ENCODE results near the gene ATP5MG. TPM values are rescaled to one million over a fixed set of nuclear protein-coding genes. Genes with fewer than 3 reads are reported as not detected.

Gene ATP5MG
- total RNA-seq, 2 donors from 2014 or later, result 214 to 283 TPM

DNA sequence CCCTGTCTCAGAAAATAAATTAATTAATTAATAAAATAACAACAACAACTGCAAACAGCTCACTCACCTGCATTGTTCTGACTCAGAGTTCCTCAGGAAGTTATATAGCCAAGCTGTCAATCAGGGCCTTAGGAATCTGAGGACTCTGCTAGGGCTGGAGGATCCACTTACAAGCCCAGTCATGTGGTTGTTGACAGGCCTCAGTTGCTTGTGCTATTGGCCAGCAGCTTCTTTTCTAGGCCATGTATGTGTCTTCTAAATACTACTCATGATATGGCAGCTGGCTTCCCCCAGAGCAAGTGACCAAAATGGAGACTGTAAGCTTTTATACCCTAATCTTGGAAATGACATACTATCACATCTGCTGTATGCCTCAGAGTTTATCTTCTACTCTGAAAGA is 20.8 kb upstream of the ATP5MG start:
- Histone ChIP-seq H3K4me3 (ENCODE audit: low read length) (no peak overlapping the region), H3K27me3 (ENCODE audit: control insufficient read depth, insufficient read depth, low read length, poor library complexity, severe bottlenecking) (no peaks in the 10 kb centered on the region), H3K9me3 (ENCODE audit: control insufficient read depth, low read length) (no peaks in the 10 kb centered on the region), H3K36me3 (ENCODE audit: control insufficient read depth, insufficient read depth, low read length) (peaks cover 68% of the 10 kb centered on the region), H3K9ac (ENCODE audit: extremely low read depth, low read length, poor library complexity, severe bottlenecking) (peak overlapping the region; percentile 31), H3K4me1 (ENCODE audit: control insufficient read depth, insufficient read depth, low read length) (peaks cover 7% of the 10 kb centered on the region), H3K27ac (ENCODE audit: low read depth, low read length) (no peak overlapping the region)
- Mint-ChIP-seq H3K36me3 (ENCODE audit: low read depth) (peaks cover 49% of the 10 kb centered on the region), H3K27ac (no peak overlapping the region), H3K4me3 (no peak overlapping the region), H3K9me3 (no peaks in the 10 kb centered on the region), H3K27me3 (ENCODE audit: insufficient read depth) (no peaks in the 10 kb centered on the region), H3K4me1 (peaks cover 10% of the 10 kb centered on the region)
- no peak for DNase-seq
- no peak for TF ChIP-seq CTCF (conservative IDR thresholded peaks at IDR 0.05)

DNA sequence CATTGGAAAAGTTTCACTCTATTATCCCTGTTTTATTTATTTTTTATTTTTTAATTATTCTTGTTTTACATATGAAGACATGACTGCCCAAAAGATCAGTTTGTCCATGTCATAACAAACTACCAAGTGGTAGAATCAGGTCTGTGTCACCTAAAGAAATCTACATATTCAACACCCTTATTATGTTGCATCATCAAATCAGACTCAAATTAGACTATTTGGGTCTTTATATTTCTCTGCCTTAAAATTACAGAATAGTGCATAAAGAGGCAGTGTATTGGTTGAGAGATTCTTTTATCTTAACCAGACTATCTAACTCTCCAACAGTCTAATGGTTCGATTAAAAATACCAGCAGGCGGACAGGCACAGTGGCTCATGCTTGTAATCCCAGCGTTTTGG is 18.5 kb upstream of the ATP5MG start:
- Mint-ChIP-seq H3K27ac (peak overlapping the region; percentile 82), H3K4me3 (no peak overlapping the region), H3K36me3 (ENCODE audit: low read depth) (peaks cover 54% of the 10 kb centered on the region), H3K4me1 (peaks cover 10% of the 10 kb centered on the region), H3K27me3 (ENCODE audit: insufficient read depth) (no peaks in the 10 kb centered on the region), H3K9me3 (no peaks in the 10 kb centered on the region)
- Histone ChIP-seq H3K27me3 (ENCODE audit: control insufficient read depth, insufficient read depth, low read length, poor library complexity, severe bottlenecking) (no peaks in the 10 kb centered on the region), H3K9ac (ENCODE audit: extremely low read depth, low read length, poor library complexity, severe bottlenecking) (peak overlapping the region; percentile 17), H3K27ac (ENCODE audit: low read depth, low read length) (no peak overlapping the region), H3K36me3 (ENCODE audit: control insufficient read depth, insufficient read depth, low read length) (peaks cover 76% of the 10 kb centered on the region), H3K4me1 (ENCODE audit: control insufficient read depth, insufficient read depth, low read length) (peaks cover 7% of the 10 kb centered on the region), H3K4me3 (ENCODE audit: low read length) (no peak overlapping the region), H3K9me3 (ENCODE audit: control insufficient read depth, low read length) (no peaks in the 10 kb centered on the region)
- 94 to 95% methylated on average over 2 to 3 of the region's 3 CpGs for WGBS, 2 experiments (ENCODE audit: insufficient coverage in 1 of 2, insufficient read length in 1 of 2)
- no peak for TF ChIP-seq CTCF (conservative IDR thresholded peaks at IDR 0.05)
- DNase-seq, result no peak

- H3K27me3 Mint-ChIP-seq (ENCODE audit: insufficient read depth), result no peaks in the 10 kb centered on the region
- Histone ChIP-seq H3K4me3 (ENCODE audit: low read length) (no peak overlapping the region), H3K36me3 (ENCODE audit: control insufficient read depth, insufficient read depth, low read length) (peaks cover 78% of the 10 kb centered on the region), H3K27me3 (ENCODE audit: control insufficient read depth, insufficient read depth, low read length, poor library complexity, severe bottlenecking) (no peaks in the 10 kb centered on the region), H3K4me1 (ENCODE audit: control insufficient read depth, insufficient read depth, low read length) (peaks cover 7% of the 10 kb centered on the region), H3K9me3 (ENCODE audit: control insufficient read depth, low read length) (no peaks in the 10 kb centered on the region), H3K9ac (ENCODE audit: extremely low read depth, low read length, poor library complexity, severe bottlenecking) (no peak overlapping the region), H3K27ac (ENCODE audit: low read depth, low read length) (no peak overlapping the region)
- H3K4me3 Mint-ChIP-seq, result no peak overlapping the region
- no peaks in the 10 kb centered on the region for H3K9me3 Mint-ChIP-seq
- peaks cover 10% of the 10 kb centered on the region for H3K4me1 Mint-ChIP-seq
- H3K36me3 Mint-ChIP-seq (ENCODE audit: low read depth), result peaks cover 57% of the 10 kb centered on the region
- no peak for TF ChIP-seq CTCF (conservative IDR thresholded peaks at IDR 0.05)
- DNase-seq, result no peak
- 73% methylated on average over 2 of the region's 3 CpGs; no CpG with 5 or more reads in 1 of the 2 experiments for WGBS, 2 experiments (ENCODE audit: insufficient coverage in 1 of 2, insufficient read length in 1 of 2)
- no peak overlapping the region for H3K27ac Mint-ChIP-seq
Observed at GRCh38 chr11:118383657-118384056, 17.7 kb upstream of the ATP5MG start.
